NCI-H2081 treated with DMSO at 0.1 percent for 48 hours (cell line): ENCODE data around the gene FIBIN.
"Not testable (repeated sequence)": the region's sequence is repeated elsewhere in the genome, so short reads cannot be mapped to it uniquely, and the experiment has no call there.

ENCODE experiments used
- DNase-seq: peaks from one replicate; lab custom pipeline; 2025; lab: John Stamatoyannopoulos, UW

FIBIN gene

DNA sequence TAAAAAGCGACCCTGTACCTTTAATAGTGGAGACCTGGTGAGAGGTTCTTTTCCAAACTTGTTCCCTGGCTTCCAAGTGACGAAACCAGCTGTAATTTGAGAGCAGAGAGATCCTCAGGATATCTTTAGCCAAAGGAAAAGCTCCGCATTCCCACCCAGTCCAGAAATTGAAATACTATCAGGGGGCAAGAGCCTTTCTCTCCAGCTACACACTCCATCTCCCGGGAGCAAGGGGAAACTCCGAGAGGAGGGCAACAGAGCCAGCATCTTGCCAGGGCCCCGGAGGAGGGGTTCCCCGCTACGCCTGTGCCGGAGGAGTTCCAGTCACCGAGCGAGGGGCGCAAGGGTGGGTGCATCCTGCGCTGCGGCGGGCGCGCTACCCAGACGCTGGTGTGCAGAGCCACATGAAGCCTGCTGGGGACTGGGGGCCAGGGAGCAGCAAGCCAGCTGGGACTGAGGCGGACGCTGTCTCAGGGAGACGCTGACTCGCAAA lies at the start of gene FIBIN:
TSS of gene FIBIN (plus strand) at position 148 of the 493 bp plus-strand sequence. CDS start 415 bp downstream, outside the sequence.
- no peak for DNase-seq

- no peak for DNase-seq
Measured at GRCh38 chr11:26944866-26945664, 48.8 kb upstream of the FIBIN start.

DNA sequence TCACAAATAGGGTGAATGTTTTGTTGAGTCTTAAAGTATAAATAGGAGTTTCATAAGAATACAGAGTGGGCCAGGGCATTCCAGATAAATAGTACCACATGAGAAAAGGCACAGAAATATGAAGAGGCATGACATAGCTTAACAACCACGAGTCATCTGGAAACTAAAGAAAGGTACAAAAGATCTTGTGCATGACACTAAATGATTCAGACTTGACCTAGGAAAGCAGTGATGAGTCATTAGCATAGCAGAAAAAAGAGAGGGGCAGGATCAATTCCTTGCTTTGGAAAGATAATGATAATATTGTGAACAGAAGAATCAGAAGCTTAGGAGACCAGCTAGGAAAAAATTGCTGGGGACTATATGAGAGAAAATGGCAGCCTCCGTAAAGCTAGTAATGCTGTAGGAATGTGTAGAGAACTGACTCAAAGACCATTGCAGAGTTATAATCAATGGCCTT lies 47.6 kb upstream of the FIBIN start:
- DNase-seq, result no peak

DNA sequence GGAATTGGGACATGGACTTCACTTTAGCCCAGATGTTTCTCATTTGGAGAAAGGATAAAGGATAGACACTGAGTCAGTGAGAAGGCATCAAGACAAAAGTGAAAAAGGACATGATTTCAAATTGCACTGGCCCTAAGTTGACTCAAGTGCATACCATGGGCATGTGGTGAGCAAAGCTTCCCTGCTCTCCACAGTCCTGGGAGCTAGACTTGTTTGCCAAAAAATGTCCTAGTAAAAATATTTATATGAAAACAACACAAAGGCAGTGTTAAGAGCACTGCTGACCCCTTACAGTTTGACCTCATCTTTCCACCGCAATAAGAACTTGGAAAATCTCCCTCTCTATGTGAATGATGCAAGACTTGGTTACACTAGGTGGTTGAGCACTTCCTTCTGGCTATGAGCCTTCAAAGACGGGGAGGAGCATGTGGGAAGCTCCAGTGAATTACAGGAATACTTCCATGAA lies 46.5 kb upstream of the FIBIN start:
- no peak for DNase-seq

GRCh38 chr11:26947904-26948639 lies 45.8 kb upstream of the FIBIN start:
- no peak for DNase-seq

DNA sequence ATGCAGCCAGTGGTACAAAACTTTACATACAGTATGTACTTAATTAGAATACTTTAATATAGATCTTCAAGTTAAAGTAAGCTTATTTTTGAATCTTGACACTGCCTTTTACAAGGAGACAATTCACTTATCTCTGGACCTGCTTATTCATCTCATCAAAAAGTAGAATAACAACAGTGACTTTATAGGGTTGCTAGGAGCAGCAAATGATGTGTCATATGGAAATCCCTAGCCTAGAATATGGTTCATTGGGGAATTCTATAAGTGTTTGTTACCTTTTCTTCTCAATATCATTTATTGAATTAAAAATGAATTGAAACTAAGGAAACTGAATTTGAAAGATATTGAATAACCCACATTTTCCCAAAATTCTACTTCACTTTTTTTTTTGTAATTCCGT lies 45.0 kb upstream of the FIBIN start:
- no peak for DNase-seq

DNA sequence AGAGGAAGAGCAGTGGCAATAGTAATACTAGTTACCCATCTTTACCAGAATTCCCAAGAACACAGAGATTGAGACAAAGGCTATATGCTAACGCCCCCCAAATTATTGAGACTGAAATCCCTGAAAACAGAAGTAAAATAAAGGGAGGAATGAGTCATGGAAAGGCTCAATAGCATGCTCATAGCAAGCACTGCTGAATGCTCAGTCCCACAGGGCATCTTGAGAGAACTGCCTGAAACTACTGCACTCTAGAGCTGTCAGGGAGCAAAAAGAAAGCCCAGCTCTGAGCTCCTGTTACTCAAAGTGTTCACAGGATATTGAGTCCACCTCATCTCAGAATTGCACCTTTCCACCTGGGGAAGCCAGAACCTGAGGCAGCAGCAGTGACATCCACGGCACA lies 44.1 kb upstream of the FIBIN start:
- no peak for DNase-seq

DNA sequence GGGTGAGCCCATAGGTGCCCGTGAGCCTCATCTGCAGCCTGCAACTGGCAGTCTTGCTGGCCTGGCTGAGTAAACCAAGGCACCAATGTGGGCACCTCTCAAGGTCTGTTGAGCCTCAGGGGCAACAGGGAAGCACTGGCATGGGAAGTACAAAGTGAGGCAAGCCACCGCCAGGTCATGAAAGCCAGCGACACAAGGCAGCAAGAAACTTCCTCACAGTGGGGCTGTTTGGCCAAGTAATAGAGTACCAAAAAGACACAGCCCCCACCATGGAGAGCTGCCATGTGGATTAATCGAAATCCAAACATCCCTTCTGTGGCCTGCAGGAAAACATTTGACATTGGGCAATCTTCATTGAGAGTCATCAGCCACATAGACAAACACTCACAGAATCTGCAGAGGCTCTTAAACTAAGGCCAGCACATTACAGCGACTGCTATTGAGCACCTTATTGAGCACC lies 43.6 kb upstream of the FIBIN start:
- DNase-seq, result no peak

DNA sequence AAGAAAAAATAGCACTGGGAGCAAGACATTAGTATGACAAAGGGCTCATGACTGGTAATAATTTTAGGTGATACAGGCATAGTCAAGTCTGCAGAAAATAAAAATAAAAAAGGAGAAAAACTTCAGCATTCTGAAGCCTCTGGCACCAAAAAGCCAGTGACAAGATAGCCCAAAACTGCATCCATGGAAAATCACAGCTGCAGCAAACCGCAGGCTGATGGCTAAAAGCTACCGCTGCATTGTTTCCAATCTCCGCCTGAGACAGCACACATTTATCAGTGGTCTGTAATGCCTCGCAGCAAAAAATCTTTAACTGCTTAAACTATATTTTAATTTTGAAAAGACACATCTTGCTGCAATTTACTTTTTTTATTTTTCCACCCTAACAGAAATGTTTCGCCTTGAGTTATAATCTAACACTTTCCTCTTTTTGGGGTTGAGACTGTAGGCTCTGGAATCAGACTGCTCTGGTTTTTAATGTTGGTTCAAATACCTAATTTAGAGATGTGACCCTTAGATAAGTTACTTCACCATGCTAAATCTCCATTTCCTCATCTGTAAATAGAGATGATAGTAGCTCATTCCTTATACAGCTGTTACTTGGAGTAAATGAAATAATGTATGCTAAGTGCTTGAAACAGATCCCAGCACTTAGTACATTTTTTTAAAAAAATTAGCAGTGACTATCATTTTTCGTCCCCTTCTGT lies 42.0 kb upstream of the FIBIN start:
- DNase-seq, result no peak

DNA sequence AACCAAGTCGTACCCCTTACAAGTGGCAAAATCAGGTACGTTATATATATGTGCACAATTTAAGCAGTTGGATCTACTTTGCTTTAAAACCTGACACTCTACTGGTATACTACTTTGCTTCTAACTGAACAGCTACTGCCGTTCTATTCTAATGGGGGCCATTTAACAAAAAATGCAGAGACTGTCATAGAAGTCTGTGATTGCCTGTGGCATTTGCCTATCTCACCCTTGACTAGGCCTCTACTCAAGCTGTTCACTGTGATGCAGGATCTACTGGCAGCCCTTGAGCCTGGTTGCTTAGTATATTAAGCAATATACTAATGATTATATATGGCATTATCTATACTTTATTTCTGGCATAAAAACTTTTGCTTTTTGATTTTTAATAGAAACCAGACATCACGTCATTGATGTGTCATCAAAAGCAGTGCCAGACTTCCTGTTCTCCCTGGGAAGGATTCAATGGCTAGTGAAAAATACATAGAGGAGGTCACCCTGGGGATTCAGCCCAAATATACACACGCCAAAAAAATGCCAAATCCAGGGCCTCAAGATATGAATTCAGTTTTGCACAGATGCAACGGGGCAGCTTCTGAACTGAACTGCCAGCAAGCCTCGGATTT lies 40.0 kb upstream of the FIBIN start:
- no peak for DNase-seq

- no peak for DNase-seq
Measured at GRCh38 chr11:26958005-26958701, 35.8 kb upstream of the FIBIN start.

DNA sequence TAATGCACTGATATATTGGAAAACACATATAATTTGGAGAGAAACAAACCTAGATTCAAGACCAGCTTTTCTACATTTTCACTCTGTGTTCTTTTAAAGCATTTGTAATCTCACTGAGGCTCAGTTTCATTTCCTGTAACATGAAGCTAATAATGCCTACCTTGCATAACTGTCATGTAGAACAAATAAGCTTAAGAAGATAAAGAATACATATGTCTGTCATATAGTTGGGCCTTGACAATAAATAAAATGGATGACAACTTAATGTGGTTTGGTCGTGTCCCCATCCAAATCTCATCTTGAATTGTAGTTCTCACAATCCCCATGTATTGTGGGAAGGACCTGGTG lies 35.2 kb upstream of the FIBIN start:
- DNase-seq, result no peak

DNA sequence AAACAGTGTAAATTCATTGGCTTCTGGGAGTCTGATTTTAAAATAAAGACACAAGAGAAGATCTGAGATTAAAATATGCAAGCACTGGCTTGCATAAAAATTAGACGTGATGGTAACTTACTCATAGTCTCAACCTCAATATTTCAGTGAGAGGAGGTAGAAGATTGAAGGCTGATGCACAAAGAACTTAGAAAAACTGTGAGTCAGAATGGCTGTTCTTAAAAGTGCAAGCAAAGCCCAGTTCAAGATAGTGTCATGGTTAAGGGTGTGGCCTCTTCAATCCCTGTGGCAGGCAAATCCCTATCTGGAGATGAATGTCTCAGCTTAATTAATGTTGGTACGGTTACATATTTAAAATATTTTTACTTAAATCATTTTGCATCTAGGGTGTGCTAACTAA lies 33.6 kb upstream of the FIBIN start:
- DNase-seq, result no peak

GRCh38 chr11:26963764-26964163 lies 30.1 kb upstream of the FIBIN start:
- no peak for DNase-seq

DNA sequence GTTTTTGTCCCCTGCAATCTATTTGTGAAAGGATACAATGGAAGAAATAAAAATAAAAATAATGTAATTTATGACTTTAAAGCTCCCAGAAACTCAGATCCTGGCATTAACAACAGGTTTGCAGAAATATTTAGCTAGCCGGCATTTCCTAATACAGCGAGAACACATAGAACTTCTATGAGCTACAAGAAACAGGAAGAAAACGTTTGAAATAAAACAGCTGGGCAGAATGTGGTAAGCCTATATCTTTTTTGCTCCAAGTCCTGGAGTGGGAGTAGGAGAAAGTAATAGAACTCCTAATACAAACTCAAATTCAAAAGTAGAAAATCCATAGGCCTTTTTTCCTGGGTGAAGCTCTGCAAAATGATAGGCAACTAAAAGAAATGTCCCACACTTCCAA lies 29.6 kb upstream of the FIBIN start:
- no peak for DNase-seq

DNA sequence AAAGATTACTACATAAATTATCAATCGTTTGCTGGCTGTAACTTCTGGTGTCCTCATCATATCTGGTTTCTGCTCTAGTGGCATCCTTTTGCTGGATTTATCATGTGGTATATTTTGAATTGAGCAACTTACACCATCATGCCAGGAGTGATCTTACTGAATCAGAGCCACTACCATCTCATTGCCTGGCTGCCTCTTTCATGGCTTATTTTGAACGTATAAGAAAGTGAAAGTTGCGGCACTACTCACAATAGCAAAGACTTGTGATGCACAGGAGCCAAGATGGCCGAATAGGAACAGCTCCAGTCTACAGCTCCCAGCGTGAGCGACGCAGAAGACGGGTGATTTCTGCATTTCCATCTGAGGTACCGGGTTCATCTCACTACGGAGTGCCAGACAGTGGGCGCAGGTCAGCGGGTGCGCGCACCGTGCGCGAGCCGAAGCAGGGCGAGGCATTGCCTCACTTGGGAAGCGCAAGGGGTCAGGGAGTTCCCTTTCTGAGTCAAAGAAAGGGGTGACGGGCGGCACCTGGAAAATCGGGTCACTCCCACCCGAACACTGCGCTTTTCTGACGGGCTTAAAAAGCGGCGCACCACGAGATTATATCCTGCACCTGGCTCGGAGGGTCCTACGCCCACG lies 28.9 kb upstream of the FIBIN start:
- DNase-seq, result not testable (repeated sequence)

DNA sequence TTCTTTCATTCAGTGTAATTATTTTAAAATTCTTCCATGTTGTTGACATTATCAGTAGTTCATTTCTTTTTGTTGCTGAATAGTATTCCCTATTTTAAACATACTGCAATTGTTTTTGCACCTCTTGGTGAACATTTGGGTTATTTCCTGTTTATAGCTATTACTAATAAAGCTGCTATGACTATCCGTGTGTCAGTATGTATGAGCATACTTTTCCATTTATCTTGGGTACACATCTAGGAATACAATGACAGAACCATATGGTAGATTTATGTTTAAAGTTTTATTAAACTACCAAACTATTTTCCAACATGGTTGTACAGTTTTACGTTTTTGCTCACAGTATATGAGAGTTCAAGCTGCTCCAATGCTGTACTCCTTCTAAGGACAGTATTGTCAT lies 22.0 kb upstream of the FIBIN start:
- DNase-seq, result no peak

DNA sequence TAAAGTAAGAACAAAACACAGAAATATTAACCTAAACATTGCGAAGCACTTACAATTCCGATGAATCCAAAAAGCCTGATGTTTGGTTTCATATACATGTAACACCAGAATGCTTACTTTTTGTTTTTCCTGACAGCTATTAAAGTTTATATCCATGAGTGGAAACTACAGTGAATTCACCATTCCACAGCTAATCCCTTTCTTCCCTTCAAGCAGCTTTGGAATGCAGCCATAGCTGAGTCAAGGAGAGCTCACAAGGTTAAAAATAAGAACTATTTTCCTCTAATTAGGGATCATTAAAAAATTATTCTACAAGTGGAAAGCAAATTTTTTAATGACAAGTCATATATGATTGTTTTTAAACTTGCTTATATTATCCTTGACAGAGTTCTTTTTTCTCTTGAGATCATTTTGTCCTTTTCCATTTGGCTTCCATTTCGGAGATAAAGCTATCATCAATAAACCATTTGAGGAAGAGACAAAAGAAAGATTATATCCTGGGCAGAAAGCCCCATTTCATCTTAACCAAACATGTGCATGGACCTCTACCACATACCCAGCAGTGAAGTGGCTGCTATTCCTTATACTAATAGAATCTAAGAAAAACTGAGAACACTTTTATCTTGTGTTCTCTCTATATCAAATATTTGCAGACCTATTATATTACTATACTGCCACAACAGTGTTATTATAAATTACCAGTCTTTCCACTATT lies 19.7 kb upstream of the FIBIN start:
- DNase-seq, result no peak

DNA sequence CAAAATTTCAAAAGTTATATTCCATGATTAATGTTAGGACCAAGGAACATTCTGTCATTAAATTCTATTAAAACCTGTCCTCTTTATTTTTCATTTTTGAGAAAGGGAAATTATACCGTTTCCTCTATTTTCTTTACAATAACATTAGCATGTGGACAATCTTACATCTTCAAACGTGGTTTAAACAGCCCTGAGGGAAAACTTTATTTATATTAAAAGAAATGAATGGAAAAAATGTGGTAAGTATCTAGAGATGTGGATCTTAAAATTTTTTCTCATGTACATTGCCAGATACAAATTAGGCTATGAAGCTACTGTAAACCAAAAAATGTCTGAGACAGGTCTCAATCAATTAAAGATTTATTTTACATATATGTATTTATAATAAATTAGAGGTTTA lies 18.9 kb upstream of the FIBIN start:
- DNase-seq, result no peak

GRCh38 chr11:26976389-26976788 lies 17.5 kb upstream of the FIBIN start:
- DNase-seq, result no peak
